GM12878 (cell line): ENCODE data around the gene SLITRK3. TPM values are rescaled to one million over a fixed set of nuclear protein-coding genes. Genes with fewer than 3 reads are reported as not detected.

Experiments used
- ATAC-seq: fragments of 200-7000 bp; cut with Tn5 transposase; 3 replicates; pipeline ENCODE4 v1.9.1; 2020; ENCODE audit warnings: mild to moderate bottlenecking, moderate library complexity
- Bru-seq: library from RNA; stranded (reverse); fragments of 400-500 nt; gene quantifications from one replicate; lab custom pipeline; 2021; lab: Mats Ljungman, UMichigan
- BruChase-seq, 2 experiments: library from RNA; stranded (reverse); fragments of 400-500 nt; gene quantifications; one replicate each; lab custom pipeline; 2021; lab: Mats Ljungman, UMichigan
- BruUV-seq: library from RNA; stranded (reverse); fragments of 400-500 nt; replicated peaks from 2 replicates; lab custom pipeline; 2021; lab: Mats Ljungman, UMichigan
- CTCF ChIA-PET: fragments of 300-600 bp; sonication (Branson Sonifier 250); formaldehyde crosslinking; extraction: SDS; loops from one replicate; lab custom pipeline; 2021; ENCODE audit warnings: inconsistent platforms; lab: Yijun Ruan, JAX
- POLR2A ChIA-PET: fragments of 350-600 bp; formaldehyde crosslinking; extraction: SDS; loops from one replicate; lab custom pipeline; 2021; ENCODE audit warnings: inconsistent platforms; lab: Charles Lee
- RAD21 ChIA-PET: fragments of 300-600 bp; sonication (Branson Sonifier 250); formaldehyde crosslinking; loops from one replicate; lab custom pipeline; 2023; ENCODE audit warnings: antibody characterized with exemption; ENCODE audit not compliant: unreplicated experiment; lab: Charles Lee
- SMC1A ChIA-PET: fragments of 300-600 bp; sonication (Branson Sonifier 250); formaldehyde crosslinking; loops from one replicate; lab custom pipeline; 2023; ENCODE audit not compliant: unreplicated experiment, uncharacterized antibody; lab: Charles Lee
- DNase-seq: peaks from one replicate; pipeline ENCODE4 v3.0.0-alpha.2; 2011; ENCODE audit warnings: low read depth, low spot score
- FAIRE-seq: peaks from 3 replicates; lab custom pipeline; 2011; peaks lifted over from hg19 to GRCh38; lab: Jason Lieb, UNC
- H2AFZ ChIP-seq: 2 replicates; pipeline ENCODE4 v1.6.0; 2011; ENCODE audit warnings: low read depth, low read length, control low read depth; ENCODE audit not compliant: control insufficient read depth
- H3K27ac ChIP-seq: 2 replicates; pipeline ENCODE4 v1.5.1; 2011; ENCODE audit warnings: control low read depth; ENCODE audit not compliant: control insufficient read depth, insufficient read depth
- H3K27me3 ChIP-seq, 2 experiments: replicated peaks in 1 of 2; 2 replicates each; pipeline versions ENCODE4 v1.6.0 to v1.6.1; 2011; ENCODE audit warnings: low read length in 1 of 2; ENCODE audit not compliant: control insufficient read depth in 2 of 2, insufficient read depth in 2 of 2
- H3K36me3 ChIP-seq, 2 experiments: 2 replicates each; pipeline ENCODE4 v1.5.1; 2011; ENCODE audit warnings: low read length in 1 of 2; ENCODE audit not compliant: control insufficient read depth in 2 of 2, insufficient read depth in 2 of 2
- H3K4me1 ChIP-seq: 2 replicates; pipeline ENCODE4 v1.6.1; 2011; ENCODE audit warnings: mild to moderate bottlenecking, low read length, moderate library complexity, mixed read lengths; ENCODE audit not compliant: control insufficient read depth, insufficient read depth
- H3K4me2 ChIP-seq: 2 replicates; pipeline ENCODE4 v1.6.0; 2011; ENCODE audit warnings: control low read depth; ENCODE audit not compliant: control insufficient read depth, insufficient read depth
- H3K4me3 ChIP-seq: fragments of 200-600 bp; sonication (generic); 2 replicates; pipeline ENCODE4 v1.5.1; 2016
- H3K79me2 ChIP-seq: 2 replicates; pipeline ENCODE4 v1.6.0; 2011; ENCODE audit warnings: low read length; ENCODE audit not compliant: control insufficient read depth, insufficient read depth
- H3K9ac ChIP-seq: 2 replicates; pipeline ENCODE4 v1.8.0; 2011; ENCODE audit warnings: low read length, control low read depth, mixed read lengths; ENCODE audit not compliant: control insufficient read depth, insufficient read depth
- H3K9me3 ChIP-seq: replicated peaks from 3 replicates; pipeline ENCODE4 v1.5.1; 2011; ENCODE audit warnings: mild to moderate bottlenecking, low read length; ENCODE audit not compliant: control insufficient read depth, insufficient read depth
- H4K20me1 ChIP-seq: 2 replicates; pipeline ENCODE4 v1.6.0; 2011; ENCODE audit not compliant: control insufficient read depth, insufficient read depth
- CHD2 ChIP-seq: IDR thresholded peaks from 2 replicates; pipeline ENCODE4 v1.6.1; 2011; ENCODE audit warnings: low read depth, low read length, improper control_type of control experiment, borderline replicate concordance
- FOS ChIP-seq: IDR thresholded peaks from 3 replicates; pipeline ENCODE4 v1.6.1; 2011; ENCODE audit warnings: borderline replicate concordance; ENCODE audit not compliant: insufficient read length; ENCODE audit errors: extremely low read depth
- JUND ChIP-seq: IDR thresholded peaks from 2 replicates; pipeline ENCODE4 v1.6.1; 2012; ENCODE audit warnings: low read depth, mild to moderate bottlenecking, low read length, improper control_type of control experiment, moderate library complexity
- RAD21 ChIP-seq: IDR thresholded peaks from 2 replicates; pipeline ENCODE4 v1.6.1; 2011; ENCODE audit warnings: mild to moderate bottlenecking, low read depth, low read length, moderate library complexity; ENCODE audit not compliant: insufficient read depth
- SUZ12 ChIP-seq: fragments of 200-600 bp; sonication (generic); IDR thresholded peaks from one replicate; pipeline ENCODE4 v1.6.1; 2018; ENCODE audit warnings: antibody characterized with exemption, mild to moderate bottlenecking; ENCODE audit not compliant: unreplicated experiment
- TARDBP ChIP-seq: IDR thresholded peaks from 2 replicates; pipeline ENCODE4 v1.6.1; 2016; ENCODE audit warnings: borderline replicate concordance
- TCF3 ChIP-seq: IDR thresholded peaks from 2 replicates; pipeline ENCODE4 v1.6.1; 2012; ENCODE audit warnings: low read depth, mild to moderate bottlenecking, low read length, borderline replicate concordance; ENCODE audit not compliant: insufficient read depth
- YY1 ChIP-seq: IDR thresholded peaks from 2 replicates; pipeline ENCODE4 v1.6.1; 2011; ENCODE audit warnings: low read depth, mild to moderate bottlenecking, low read length
- ZZZ3 ChIP-seq: IDR thresholded peaks from 2 replicates; pipeline ENCODE4 v1.6.1; 2011; ENCODE audit warnings: low read depth; ENCODE audit not compliant: control insufficient read depth, insufficient read length
- WGBS: methylation state at CpG from one replicate; pipeline ENCODE4 v1.1.6; 2016; ENCODE audit warnings: low lambda C conversion rate; ENCODE audit not compliant: insufficient replicate concordance, insufficient coverage; ENCODE audit errors: missing lambda C conversion rate; 5-methylcytosine and 5-hydroxymethylcytosine counted together
- in situ Hi-C: fragments of 300-500 bp; cut with MboI; formaldehyde crosslinking; loops from 9 replicates; pipeline ENCODE4 v1.14.3; 2018; ENCODE audit warnings: mixed read lengths
- intact Hi-C: fragments of 100-400 bp; cut with micrococcal nuclease; formaldehyde crosslinking; loops from one replicate; pipeline ENCODE4 v1.14.2; 2022; ENCODE audit not compliant: unreplicated experiment
- long read RNA-seq, 2 experiments: library from polyadenylated mRNA; unstranded; transcript quantifications; one replicate each; pipeline ENCODE4 v2.0.0, GENCODE V29; 2019 to 2020
- polyA minus RNA-seq, 3 experiments: library from RNA; depleted of rRNA, polyadenylated mRNA; stranded (reverse); fragments of >200 nt; gene quantifications; 2 replicates each; pipeline ENCODE4 v1.2.3, GENCODE V29; 2011
- polyA plus RNA-seq, 11 experiments: library from polyadenylated mRNA; depleted of rRNA in 4 of 11; unstranded in 6 of 11; stranded (reverse) in 5 of 11; fragments of >200 nt; fragmentation: Nextera tagmentation in 4 of 11; fragmentation: Illumina TruSeq in 1 of 11; extraction: Ambion mirVana in 4 of 11; extraction: Trizol in 1 of 11; gene quantifications; 1 replicate in 1 of 11; 2 replicates in 10 of 11; pipeline versions ENCODE4 v1.2.1 to v1.2.3, GENCODE V29; 2011 to 2016; ENCODE audit warnings: inconsistent platforms in 2 of 11, missing spikeins in 2 of 11, low read depth in 1 of 11
- total RNA-seq, 4 experiments: library from RNA; depleted of rRNA in 3 of 4; stranded (reverse); fragments of >200 nt in 3 of 4; fragmentation: Illumina TruSeq in 1 of 4; extraction: Trizol in 1 of 4; gene quantifications; 2 replicates each; pipeline versions ENCODE4 v1.2.1 to v1.2.3, GENCODE V29; 2013 to 2021
- TF ChIP-seq, protein P1 (sequence below): IDR thresholded peaks from 2 replicates; pipeline ENCODE4 v1.6.1; 2012; ENCODE audit warnings: low read length, inconsistent platforms
- TF ChIP-seq, protein P2 (sequence below): IDR thresholded peaks from 2 replicates; pipeline ENCODE4 v1.6.1; 2012; ENCODE audit warnings: low read depth, low read length, improper control_type of control experiment

Gene SLITRK3, protein sequence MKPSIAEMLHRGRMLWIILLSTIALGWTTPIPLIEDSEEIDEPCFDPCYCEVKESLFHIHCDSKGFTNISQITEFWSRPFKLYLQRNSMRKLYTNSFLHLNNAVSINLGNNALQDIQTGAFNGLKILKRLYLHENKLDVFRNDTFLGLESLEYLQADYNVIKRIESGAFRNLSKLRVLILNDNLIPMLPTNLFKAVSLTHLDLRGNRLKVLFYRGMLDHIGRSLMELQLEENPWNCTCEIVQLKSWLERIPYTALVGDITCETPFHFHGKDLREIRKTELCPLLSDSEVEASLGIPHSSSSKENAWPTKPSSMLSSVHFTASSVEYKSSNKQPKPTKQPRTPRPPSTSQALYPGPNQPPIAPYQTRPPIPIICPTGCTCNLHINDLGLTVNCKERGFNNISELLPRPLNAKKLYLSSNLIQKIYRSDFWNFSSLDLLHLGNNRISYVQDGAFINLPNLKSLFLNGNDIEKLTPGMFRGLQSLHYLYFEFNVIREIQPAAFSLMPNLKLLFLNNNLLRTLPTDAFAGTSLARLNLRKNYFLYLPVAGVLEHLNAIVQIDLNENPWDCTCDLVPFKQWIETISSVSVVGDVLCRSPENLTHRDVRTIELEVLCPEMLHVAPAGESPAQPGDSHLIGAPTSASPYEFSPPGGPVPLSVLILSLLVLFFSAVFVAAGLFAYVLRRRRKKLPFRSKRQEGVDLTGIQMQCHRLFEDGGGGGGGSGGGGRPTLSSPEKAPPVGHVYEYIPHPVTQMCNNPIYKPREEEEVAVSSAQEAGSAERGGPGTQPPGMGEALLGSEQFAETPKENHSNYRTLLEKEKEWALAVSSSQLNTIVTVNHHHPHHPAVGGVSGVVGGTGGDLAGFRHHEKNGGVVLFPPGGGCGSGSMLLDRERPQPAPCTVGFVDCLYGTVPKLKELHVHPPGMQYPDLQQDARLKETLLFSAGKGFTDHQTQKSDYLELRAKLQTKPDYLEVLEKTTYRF
- total RNA-seq (2013; cell fraction: nucleolus; rRNA removed), result not detected in 2 replicates
- total RNA-seq (2014; rRNA removed), result not detected in 2 replicates
- not detected in 2 replicates for total RNA-seq (2014; rRNA removed; fragmentation: Illumina TruSeq; extraction: Trizol)
- total RNA-seq (2021), result not detected in 2 replicates
- not detected for polyA plus RNA-seq (2011; ENCODE audit: low read depth)
- polyA plus RNA-seq (2011; rRNA removed), result 0.03 TPM in 1 of 2 replicates, not detected in the other
- polyA plus RNA-seq (2011; cell fraction: cytosol; rRNA removed), result 0.01 and 0.02 TPM in 2 replicates
- 0.03 TPM in 1 of 2 replicates, not detected in the other for polyA plus RNA-seq (2011; cell fraction: nucleus; rRNA removed)
- not detected in 2 replicates for polyA plus RNA-seq (2012)
- polyA plus RNA-seq (2014; fragmentation: Illumina TruSeq; extraction: Trizol), result not detected in 2 replicates
- polyA plus RNA-seq (2014; fragmentation: Nextera tagmentation; extraction: Ambion mirVana), result not detected
- not detected in 2 replicates for polyA plus RNA-seq (2014; rRNA removed)
- not detected for polyA plus RNA-seq (2016; fragmentation: Nextera tagmentation; extraction: Ambion mirVana)
- not detected in 2 replicates for polyA minus RNA-seq (2011; rRNA and poly(A)+ RNA removed)
- polyA minus RNA-seq (2011; cell fraction: cytosol; rRNA and poly(A)+ RNA removed), result not detected in 2 replicates
- polyA minus RNA-seq (2011; cell fraction: nucleus; rRNA and poly(A)+ RNA removed), result 0.10 TPM in 1 of 2 replicates, not detected in the other
- Bru-seq, nascent RNA, result not detected
- BruChase-seq, experiment 1, labeled RNA remaining after a 6-hour chase, result not detected
- BruChase-seq, experiment 2, labeled RNA remaining after a 2-hour chase, result not detected
- long read RNA-seq, experiment 1, result 0 reads
- long read RNA-seq, experiment 2, result 0 reads

DNA sequence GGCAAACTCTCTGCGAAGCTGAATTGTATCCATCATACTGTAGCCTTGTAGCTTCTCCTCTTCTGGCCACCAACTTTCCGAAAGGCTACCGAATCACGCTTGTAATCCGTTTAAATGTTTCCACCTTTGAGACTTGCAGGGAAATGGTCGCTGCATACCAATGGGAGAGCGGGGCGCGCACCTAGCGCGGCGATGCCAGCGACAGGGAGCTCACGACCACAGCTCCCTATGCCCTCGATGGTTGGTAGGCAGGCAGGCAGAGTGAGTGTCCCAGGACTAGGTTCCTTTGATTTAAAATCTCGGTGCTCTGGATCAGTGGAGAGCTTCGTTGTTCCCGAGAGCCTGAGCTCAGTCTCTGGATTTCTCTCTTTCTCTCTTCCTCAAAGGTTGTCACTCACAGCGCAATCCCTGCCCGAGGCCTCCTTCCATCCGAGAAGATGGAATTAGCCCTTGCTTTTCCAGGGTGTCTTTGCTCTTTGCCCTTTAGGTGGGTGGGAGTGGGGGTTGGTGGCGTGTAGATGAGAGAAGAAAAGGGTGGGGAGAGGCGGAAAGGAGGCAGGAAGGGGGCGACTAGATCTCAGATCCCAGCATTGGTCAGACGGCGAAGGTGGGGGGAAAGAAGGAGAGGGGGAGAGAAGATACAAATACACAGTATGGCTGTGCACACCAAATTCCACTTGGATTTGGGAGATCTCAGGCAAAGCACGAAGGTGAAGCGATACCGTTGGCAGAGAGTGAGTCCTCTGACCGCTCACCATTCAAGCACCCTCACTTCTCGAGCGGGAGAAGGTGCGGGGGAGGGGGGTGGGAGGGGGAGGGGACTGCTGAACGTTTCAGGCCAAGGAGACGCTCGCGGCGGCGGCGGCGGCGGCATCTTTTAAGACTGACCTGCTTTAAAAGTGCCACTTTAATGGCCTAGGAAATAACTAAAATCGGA lies at the start of gene SLITRK3:
TSS of gene SLITRK3 (minus strand) at position 745 of the 937 bp plus-strand sequence. CDS start 5,554 bp downstream, outside the sequence.
- no peak; the same call in 2 of the 3 replicates for ATAC-seq
- in situ Hi-C loops, result no loop called here
- no peak within 1 kb of the TSS for H3K27ac ChIP-seq
- no peaks in the 10 kb centered on the region for H3K4me1 ChIP-seq
- no peak for FAIRE-seq
- WGBS, result 44% methylated on average over 27 of the region's 43 CpGs
- POLR2A ChIA-PET, result no interaction called here
- H2AFZ ChIP-seq, result no peak within 1 kb of the TSS
- no peaks in the 10 kb centered on the region for H4K20me1 ChIP-seq
- TF ChIP-seq JUND (no peak), TARDBP (no peak), CHD2 (no peak), RAD21 (no peak), YY1 (no peak), FOS (no peak), ZZZ3 (no peak), SUZ12 (no peak), TCF3 (no peak)
- TF ChIP-seq, protein P1, sequence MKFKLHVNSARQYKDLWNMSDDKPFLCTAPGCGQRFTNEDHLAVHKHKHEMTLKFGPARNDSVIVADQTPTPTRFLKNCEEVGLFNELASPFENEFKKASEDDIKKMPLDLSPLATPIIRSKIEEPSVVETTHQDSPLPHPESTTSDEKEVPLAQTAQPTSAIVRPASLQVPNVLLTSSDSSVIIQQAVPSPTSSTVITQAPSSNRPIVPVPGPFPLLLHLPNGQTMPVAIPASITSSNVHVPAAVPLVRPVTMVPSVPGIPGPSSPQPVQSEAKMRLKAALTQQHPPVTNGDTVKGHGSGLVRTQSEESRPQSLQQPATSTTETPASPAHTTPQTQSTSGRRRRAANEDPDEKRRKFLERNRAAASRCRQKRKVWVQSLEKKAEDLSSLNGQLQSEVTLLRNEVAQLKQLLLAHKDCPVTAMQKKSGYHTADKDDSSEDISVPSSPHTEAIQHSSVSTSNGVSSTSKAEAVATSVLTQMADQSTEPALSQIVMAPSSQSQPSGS, result no peak
- TF ChIP-seq, protein P2, sequence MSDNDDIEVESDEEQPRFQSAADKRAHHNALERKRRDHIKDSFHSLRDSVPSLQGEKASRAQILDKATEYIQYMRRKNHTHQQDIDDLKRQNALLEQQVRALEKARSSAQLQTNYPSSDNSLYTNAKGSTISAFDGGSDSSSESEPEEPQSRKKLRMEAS, result no peak
- TF ChIP-seq, all 136 proteins: peak for 0
- ChIA-PET SMC1A (no interaction called here), CTCF (interaction anchor here (4.1 kb wide), 1 partner anchor 11 kb away, joined by 19 read pairs; no protein-coding TSS in a partner anchor), RAD21 (interaction anchor here (0.8 kb wide), 1 partner anchor 8 kb away, joined by 3 read pairs; no protein-coding TSS in a partner anchor)
- no peaks in the 10 kb centered on the region for H3K36me3 ChIP-seq
- peak within 1 kb of the TSS; percentile 3; the same call in 1 of the 2 replicates for H3K4me2 ChIP-seq
- peaks cover 7 to 11% of the 10 kb centered on the region in 2 experiments for H3K27me3 ChIP-seq
- intact Hi-C loops, result no loop called here
- no peak for DNase-seq
- no peaks in the 10 kb centered on the region for H3K9me3 ChIP-seq
- no TSS peak for BruUV-seq
- H3K79me2 ChIP-seq, result no peaks in the 10 kb centered on the region
- no peak within 1 kb of the TSS for H3K4me3 ChIP-seq
- no peak within 1 kb of the TSS for H3K9ac ChIP-seq
